Measurements from ENCODE around the gene PLA2G6. TPM values are rescaled to one million over a fixed set of nuclear protein-coding genes. Genes with fewer than 3 reads are reported as not detected.

Gene PLA2G6
- 5.6 and 7.2 TPM in 2 replicates for polyA plus RNA-seq (2013)

- no peaks in the 10 kb centered on the region for H3K27me3 ChIP-seq (ENCODE audit: insufficient read depth, low read length)
- peak within 1 kb of the TSS; percentile 78 for H3K4ac ChIP-seq (ENCODE audit: low read depth, low read length)
- peak within 1 kb of the TSS; percentile 47 for H3K4me3 ChIP-seq (ENCODE audit: low read depth, low read length)
- H3K9me3 ChIP-seq (ENCODE audit: insufficient read depth, low read depth, low read length): no peaks in the 10 kb centered on the region
- H3K18ac ChIP-seq (ENCODE audit: low read length): peak within 1 kb of the TSS; percentile 90
- peaks cover 25 to 26% of the 10 kb centered on the region in 2 experiments for H3K4me1 ChIP-seq (ENCODE audit: control insufficient read depth in 1 of 2, insufficient read depth in 2 of 2, low read length in 2 of 2)
- peak within 1 kb of the TSS; percentile 55 for H2AFZ ChIP-seq (ENCODE audit: insufficient read depth, low read length, poor library complexity)
- H3K79me2 ChIP-seq (ENCODE audit: control insufficient read depth, insufficient read depth, low read length, poor library complexity): peaks cover 5% of the 10 kb centered on the region
- peak; percentile 100 for DNase-seq
- H2BK12ac ChIP-seq (ENCODE audit: low read length): peak within 1 kb of the TSS; percentile 86
- no CpG with 5 or more reads among the region's 48 CpGs for WGBS (ENCODE audit: extremely low coverage, insufficient coverage, insufficient read length)
- peak within 1 kb of the TSS; percentile 90 for H3K27ac ChIP-seq (ENCODE audit: low read depth, low read length)
- peak within 1 kb of the TSS; percentile 72 for H3K4me2 ChIP-seq (ENCODE audit: low read length)
- no peaks in the 10 kb centered on the region for H3K36me3 ChIP-seq (ENCODE audit: control insufficient read depth in 1 of 2, insufficient read depth in 2 of 2, low read length in 2 of 2)
- H2AK5ac ChIP-seq (ENCODE audit: low read length): peak within 1 kb of the TSS; percentile 7
- peak within 1 kb of the TSS; percentile 97 for H2BK120ac ChIP-seq (ENCODE audit: insufficient read depth, low read length, poor library complexity)
- no peak within 1 kb of the TSS for H3K23ac ChIP-seq (ENCODE audit: low read length)
- peak within 1 kb of the TSS; percentile 96 for H4K8ac ChIP-seq (ENCODE audit: low read depth, low read length)
- peak within 1 kb of the TSS; percentile 99 for H4K91ac ChIP-seq (ENCODE audit: low read depth, low read length)
- H4K12ac ChIP-seq (ENCODE audit: low read depth, low read length): peak within 1 kb of the TSS; percentile 94
- H2BK5ac ChIP-seq (ENCODE audit: low read depth, low read length, poor library complexity): peak within 1 kb of the TSS; percentile 98
- peak within 1 kb of the TSS; percentile 61 for H3K9ac ChIP-seq (ENCODE audit: low read length)
- peak within 1 kb of the TSS; percentile 93 for H3K14ac ChIP-seq (ENCODE audit: low read length)
- H3K79me1 ChIP-seq (ENCODE audit: low read length): peaks cover 40% of the 10 kb centered on the region
Measured at GRCh38 chr22:38181453-38182200, at the start of gene PLA2G6. TSS of gene PLA2G6 (minus strand) at chr22:38181830. CDS start at chr22:38169426, 12,404 bp downstream.

GRCh38 chr22:38230916-38231315, 49.3 kb upstream of the PLA2G6 start:
- Histone ChIP-seq H4K91ac (ENCODE audit: low read depth, low read length) (no peak overlapping the region), H4K8ac (ENCODE audit: low read depth, low read length) (no peak overlapping the region), H4K12ac (ENCODE audit: low read depth, low read length) (no peak overlapping the region), H3K27me3 (ENCODE audit: insufficient read depth, low read length) (no peaks in the 10 kb centered on the region), H3K36me3 (ENCODE audit: control insufficient read depth in 1 of 2, insufficient read depth in 2 of 2, low read length in 2 of 2) (peaks cover 73 to 76% of the 10 kb centered on the region in 2 experiments), H2BK12ac (ENCODE audit: low read length) (no peak overlapping the region), H2AK5ac (ENCODE audit: low read length) (no peak overlapping the region), H3K4ac (ENCODE audit: low read depth, low read length) (no peak overlapping the region), H3K27ac (ENCODE audit: low read depth, low read length) (no peak overlapping the region), H3K4me2 (ENCODE audit: low read length) (no peak overlapping the region), H3K9me3 (ENCODE audit: insufficient read depth, low read depth, low read length) (no peaks in the 10 kb centered on the region), H3K9ac (ENCODE audit: low read length) (no peak overlapping the region), H2AFZ (ENCODE audit: insufficient read depth, low read length, poor library complexity) (no peak overlapping the region), H3K23ac (ENCODE audit: low read length) (no peak overlapping the region), H3K14ac (ENCODE audit: low read length) (no peak overlapping the region), H3K4me3 (ENCODE audit: low read depth, low read length) (no peak overlapping the region), H3K4me1 (ENCODE audit: control insufficient read depth in 1 of 2, insufficient read depth in 2 of 2, low read length in 2 of 2) (peaks cover 11 to 13% of the 10 kb centered on the region in 2 experiments), H3K18ac (ENCODE audit: low read length) (no peak overlapping the region), H2BK5ac (ENCODE audit: low read depth, low read length, poor library complexity) (no peak overlapping the region), H3K79me1 (ENCODE audit: low read length) (peaks cover 13% of the 10 kb centered on the region), H2BK120ac (ENCODE audit: insufficient read depth, low read length, poor library complexity) (no peak overlapping the region), H3K79me2 (ENCODE audit: control insufficient read depth, insufficient read depth, low read length, poor library complexity) (no peaks in the 10 kb centered on the region)
- DNase-seq: no peak
- WGBS (ENCODE audit: extremely low coverage, insufficient coverage, insufficient read length): no CpG with 5 or more reads among the region's 9 CpGs

GRCh38 chr22:38230108-38230825, 48.6 kb upstream of the PLA2G6 start:
- Histone ChIP-seq H3K36me3 (ENCODE audit: control insufficient read depth in 1 of 2, insufficient read depth in 2 of 2, low read length in 2 of 2) (peaks cover 78% of the 10 kb centered on the region in 2 experiments), H3K18ac (ENCODE audit: low read length) (no peak overlapping the region), H2AFZ (ENCODE audit: insufficient read depth, low read length, poor library complexity) (no peak overlapping the region), H2BK120ac (ENCODE audit: insufficient read depth, low read length, poor library complexity) (no peak overlapping the region), H2BK12ac (ENCODE audit: low read length) (no peak overlapping the region), H3K9me3 (ENCODE audit: insufficient read depth, low read depth, low read length) (no peaks in the 10 kb centered on the region), H3K4ac (ENCODE audit: low read depth, low read length) (no peak overlapping the region), H2BK5ac (ENCODE audit: low read depth, low read length, poor library complexity) (no peak overlapping the region), H4K12ac (ENCODE audit: low read depth, low read length) (no peak overlapping the region), H3K9ac (ENCODE audit: low read length) (no peak overlapping the region), H3K4me2 (ENCODE audit: low read length) (no peak overlapping the region), H4K8ac (ENCODE audit: low read depth, low read length) (no peak overlapping the region), H3K4me3 (ENCODE audit: low read depth, low read length) (no peak overlapping the region), H3K23ac (ENCODE audit: low read length) (no peak overlapping the region), H3K14ac (ENCODE audit: low read length) (no peak overlapping the region), H2AK5ac (ENCODE audit: low read length) (no peak overlapping the region), H4K91ac (ENCODE audit: low read depth, low read length) (no peak overlapping the region), H3K4me1 (ENCODE audit: control insufficient read depth in 1 of 2, insufficient read depth in 2 of 2, low read length in 2 of 2) (peaks cover 6 to 8% of the 10 kb centered on the region in 2 experiments), H3K79me2 (ENCODE audit: control insufficient read depth, insufficient read depth, low read length, poor library complexity) (no peaks in the 10 kb centered on the region), H3K79me1 (ENCODE audit: low read length) (peaks cover 9% of the 10 kb centered on the region), H3K27ac (ENCODE audit: low read depth, low read length) (no peak overlapping the region), H3K27me3 (ENCODE audit: insufficient read depth, low read length) (no peaks in the 10 kb centered on the region)
- peak in 1 of 2 donors; percentile 65 for DNase-seq
- no CpG with 5 or more reads among the region's 15 CpGs for WGBS (ENCODE audit: extremely low coverage, insufficient coverage, insufficient read length)

GRCh38 chr22:38228873-38229740, 47.5 kb upstream of the PLA2G6 start:
- no peaks in the 10 kb centered on the region for H3K4me1 ChIP-seq (ENCODE audit: control insufficient read depth in 1 of 2, insufficient read depth in 2 of 2, low read length in 2 of 2)
- no peak overlapping the region for H2AK5ac ChIP-seq (ENCODE audit: low read length)
- H3K27me3 ChIP-seq (ENCODE audit: insufficient read depth, low read length): no peaks in the 10 kb centered on the region
- H2AFZ ChIP-seq (ENCODE audit: insufficient read depth, low read length, poor library complexity): no peak overlapping the region
- no peak overlapping the region for H4K8ac ChIP-seq (ENCODE audit: low read depth, low read length)
- no peak overlapping the region for H3K23ac ChIP-seq (ENCODE audit: low read length)
- no peak overlapping the region for H3K4ac ChIP-seq (ENCODE audit: low read depth, low read length)
- no peak overlapping the region for H3K27ac ChIP-seq (ENCODE audit: low read depth, low read length)
- no peaks in the 10 kb centered on the region for H3K9me3 ChIP-seq (ENCODE audit: insufficient read depth, low read depth, low read length)
- no peak overlapping the region for H3K4me3 ChIP-seq (ENCODE audit: low read depth, low read length)
- no peaks in the 10 kb centered on the region for H3K79me2 ChIP-seq (ENCODE audit: control insufficient read depth, insufficient read depth, low read length, poor library complexity)
- H3K18ac ChIP-seq (ENCODE audit: low read length): no peak overlapping the region
- H3K36me3 ChIP-seq (ENCODE audit: control insufficient read depth in 1 of 2, insufficient read depth in 2 of 2, low read length in 2 of 2): peaks cover 77 to 80% of the 10 kb centered on the region in 2 experiments
- H4K91ac ChIP-seq (ENCODE audit: low read depth, low read length): no peak overlapping the region
- no peak overlapping the region for H2BK12ac ChIP-seq (ENCODE audit: low read length)
- no peak overlapping the region for H4K12ac ChIP-seq (ENCODE audit: low read depth, low read length)
- no peak overlapping the region for H2BK5ac ChIP-seq (ENCODE audit: low read depth, low read length, poor library complexity)
- no CpG with 5 or more reads among the region's 14 CpGs for WGBS (ENCODE audit: extremely low coverage, insufficient coverage, insufficient read length)
- no peak overlapping the region for H3K9ac ChIP-seq (ENCODE audit: low read length)
- H3K4me2 ChIP-seq (ENCODE audit: low read length): no peak overlapping the region
- DNase-seq: no peak
- no peak overlapping the region for H2BK120ac ChIP-seq (ENCODE audit: insufficient read depth, low read length, poor library complexity)
- peaks cover under 1% of the 10 kb centered on the region for H3K79me1 ChIP-seq (ENCODE audit: low read length)
- H3K14ac ChIP-seq (ENCODE audit: low read length): no peak overlapping the region
